K562 (cell line): Measurements from ENCODE around the gene OR10G7. TPM values are rescaled to one million over a fixed set of nuclear protein-coding genes. Genes with fewer than 3 reads are reported as not detected.

Experiments
- ATAC-seq: fragments of 200-7000 bp; cut with Tn5 transposase; 3 replicates; pipeline ENCODE4 v1.9.1; 2020; ENCODE audit warnings: moderate library complexity
- BruUV-seq: library from RNA; stranded (reverse); fragments of 400-500 nt; replicated peaks from 2 replicates; lab custom pipeline; 2021; lab: Mats Ljungman, UMichigan
- CTCF ChIA-PET: fragments of 300-600 bp; formaldehyde crosslinking; extraction: SDS; loops from one replicate; lab custom pipeline; 2021; ENCODE audit warnings: low intra/inter-chr PET ratio; lab: Yijun Ruan, JAX
- POLR2A ChIA-PET: fragments of 300-600, 350-650 bp; sonication (Branson Sonifier 250); formaldehyde crosslinking; extraction: SDS; loops from one replicate; lab custom pipeline; 2021; ENCODE audit warnings: antibody characterized with exemption, inconsistent platforms; lab: Yijun Ruan, JAX
- DNase-seq, 4 experiments: peaks; one replicate each; pipeline versions ENCODE4 v3.0.0 to v3.0.0-alpha.2; 2011 to 2018; ENCODE audit warnings: low spot score in 3 of 4, mixed read lengths in 3 of 4; ENCODE audit errors: extremely low read depth in 1 of 4
- FAIRE-seq: peaks from 2 replicates; lab custom pipeline; 2011; peaks lifted over from hg19 to GRCh38; lab: Jason Lieb, UNC
- H2AFZ ChIP-seq: 2 replicates; pipeline ENCODE4 v1.6.0; 2011; ENCODE audit warnings: low read depth, low read length, control low read depth, inconsistent platforms
- H3K27ac ChIP-seq: fragments of 200-600 bp; 3 replicates; pipeline ENCODE4 v1.8.0; 2011; ENCODE audit warnings: low read depth, mild to moderate bottlenecking, control low read depth, inconsistent platforms, low read length, moderate library complexity, mixed read lengths; ENCODE audit errors: extremely low read depth
- H3K27me3 ChIP-seq, 2 experiments: fragments of 300-600 bp in 1 of 2; 2 replicates in 1 of 2; 3 replicates in 1 of 2; pipeline versions ENCODE4 v1.6.0 to v1.8.0; 2011; ENCODE audit warnings: inconsistent platforms in 2 of 2, low read length in 2 of 2, mild to moderate bottlenecking in 1 of 2, mixed read lengths in 1 of 2, moderate library complexity in 1 of 2; ENCODE audit not compliant: control insufficient read depth in 2 of 2, insufficient read depth in 2 of 2
- H3K36me3 ChIP-seq: fragments of 300-600 bp; 3 replicates; pipeline ENCODE4 v1.8.0; 2011; ENCODE audit warnings: mild to moderate bottlenecking, low read length, inconsistent platforms; ENCODE audit not compliant: control insufficient read depth, insufficient read depth
- H3K4me1 ChIP-seq, 2 experiments: fragments of 200-600 bp in 1 of 2; replicated peaks in 1 of 2; 2 replicates in 1 of 2; 3 replicates in 1 of 2; pipeline versions ENCODE4 v1.5.1 to v1.8.0; 2011; ENCODE audit warnings: inconsistent platforms in 2 of 2, low read length in 2 of 2, mild to moderate bottlenecking in 1 of 2, mixed read lengths in 1 of 2, moderate library complexity in 1 of 2; ENCODE audit not compliant: control insufficient read depth in 2 of 2, insufficient read depth in 2 of 2
- H3K4me2 ChIP-seq: 2 replicates; pipeline ENCODE4 v1.6.1; 2011; ENCODE audit warnings: low read length, control low read depth, inconsistent platforms, mixed read lengths; ENCODE audit not compliant: insufficient read depth
- H3K4me3 ChIP-seq: fragments of 200-600 bp; sonication (generic), shearing (Covaris generic); 2 replicates; pipeline ENCODE4 v1.5.1; 2016; ENCODE audit warnings: control low read depth, inconsistent platforms
- H3K79me2 ChIP-seq: fragments of 200-600 bp; 3 replicates; pipeline ENCODE4 v1.8.0; 2011; ENCODE audit warnings: low read length, inconsistent platforms; ENCODE audit not compliant: control insufficient read depth, insufficient read depth
- H3K9ac ChIP-seq, 2 experiments: 2 replicates each; pipeline versions ENCODE4 v1.6.0 to v1.6.1; 2011; ENCODE audit warnings: low read depth in 2 of 2, low read length in 2 of 2, control low read depth in 1 of 2, inconsistent platforms in 1 of 2, mild to moderate bottlenecking in 1 of 2, mixed read lengths in 1 of 2; ENCODE audit not compliant: insufficient read depth in 1 of 2
- H3K9me1 ChIP-seq: one replicate; pipeline ENCODE4 v1.6.0; 2011; ENCODE audit warnings: inconsistent platforms, mild to moderate bottlenecking, low read length, moderate library complexity; ENCODE audit not compliant: control insufficient read depth, insufficient read depth
- H3K9me3 ChIP-seq: replicated peaks from 2 replicates; pipeline ENCODE4 v1.5.1; 2011; ENCODE audit warnings: low read depth, low read length, inconsistent platforms; ENCODE audit not compliant: control insufficient read depth, insufficient read depth
- H4K20me1 ChIP-seq: replicated peaks from 2 replicates; pipeline ENCODE4 v1.6.1; 2011; ENCODE audit warnings: low read length, inconsistent platforms, mixed read lengths; ENCODE audit not compliant: control insufficient read depth, insufficient read depth
- CBX3 ChIP-seq, 2 experiments: IDR thresholded peaks; 1 replicate in 1 of 2; 2 replicates in 1 of 2; pipeline ENCODE4 v1.6.1; 2012; ENCODE audit warnings: inconsistent platforms in 2 of 2, low read length in 2 of 2, borderline replicate concordance in 1 of 2, control low read depth in 1 of 2
- CC2D1A ChIP-seq: fragments of 450-650 bp; IDR thresholded peaks from 2 replicates; pipeline ENCODE4 v1.6.1; 2017; ENCODE audit warnings: mild to moderate bottlenecking
- CEBPB ChIP-seq: fragments of 450-650 bp; IDR thresholded peaks from 2 replicates; pipeline ENCODE4 v1.6.1; 2016; ENCODE audit warnings: missing genetic modification characterization, missing compliant biosample characterization
- CEBPG ChIP-seq, 3 experiments: fragments of 200-800 bp in 1 of 3; sonication (Bioruptor generic) in 1 of 3; sonication (generic) in 1 of 3; formaldehyde crosslinking in 1 of 3; IDR thresholded peaks in 2 of 3; conservative IDR thresholded peaks in 1 of 3; 2 replicates each; pipeline versions ENCODE4 v1.6.1 to v1.8.0; 2016 to 2022; ENCODE audit warnings: missing compliant biosample characterization in 2 of 3, missing genetic modification characterization in 2 of 3, mild to moderate bottlenecking in 1 of 3, missing genetic modification reagents in 1 of 3
- CREBBP ChIP-seq: IDR thresholded peaks from one replicate; pipeline ENCODE4 v1.6.1; 2012; ENCODE audit warnings: low read depth, mild to moderate bottlenecking, control low read depth, inconsistent platforms, low read length
- CTCF ChIP-seq, 3 experiments: IDR thresholded peaks in 2 of 3; conservative IDR thresholded peaks in 1 of 3; 2 replicates each; pipeline ENCODE4 v1.5.1; 2011 to 2012; ENCODE audit warnings: low read length in 3 of 3, mild to moderate bottlenecking in 3 of 3, control low read depth in 2 of 3, improper control_type of control experiment in 1 of 3, inconsistent platforms in 1 of 3, low read depth in 1 of 3, mixed read lengths in 1 of 3, moderate library complexity in 1 of 3; ENCODE audit not compliant: insufficient read depth in 2 of 3
- GATAD2B ChIP-seq: fragments of 450-650 bp; IDR thresholded peaks from 2 replicates; pipeline ENCODE4 v1.6.1; 2017; ENCODE audit warnings: mild to moderate bottlenecking, borderline replicate concordance
- KAT8 ChIP-seq: fragments of 450-650 bp; IDR thresholded peaks from 2 replicates; pipeline ENCODE4 v1.6.1; 2016; ENCODE audit warnings: low read depth, mild to moderate bottlenecking
- KLF16 ChIP-seq: IDR thresholded peaks from 2 replicates; pipeline ENCODE4 v1.6.1; 2016; ENCODE audit warnings: antibody characterized with exemption
- MAFG ChIP-seq: fragments of 450-650 bp; conservative IDR thresholded peaks from 2 replicates; pipeline ENCODE4 v1.6.1; 2016; ENCODE audit warnings: missing genetic modification characterization, missing compliant biosample characterization
- RFX1 ChIP-seq: fragments of 450-650 bp; IDR thresholded peaks from 2 replicates; pipeline ENCODE4 v1.6.1; 2016; ENCODE audit warnings: mild to moderate bottlenecking, moderate library complexity
- SMC3 ChIP-seq: conservative IDR thresholded peaks from 2 replicates; pipeline ENCODE4 v1.6.1; 2011; ENCODE audit warnings: low read depth, low read length, improper control_type of control experiment; ENCODE audit not compliant: insufficient read depth
- SPI1 ChIP-seq: IDR thresholded peaks from 2 replicates; pipeline ENCODE4 v1.6.1; 2011; ENCODE audit warnings: low read depth, low read length, control low read depth, borderline replicate concordance
- TAF1 ChIP-seq: IDR thresholded peaks from 2 replicates; pipeline ENCODE4 v1.6.1; 2011; ENCODE audit warnings: mild to moderate bottlenecking, low read length, moderate library complexity; ENCODE audit not compliant: insufficient read depth, control insufficient read depth, severe bottlenecking; ENCODE audit errors: extremely low read depth
- TCFL5 ChIP-seq: fragments of 250-450 bp; sonication (Bioruptor Pico); conservative IDR thresholded peaks from 2 replicates; pipeline ENCODE4 v1.6.1; 2021; ENCODE audit warnings: mild to moderate bottlenecking, moderate library complexity, matching md5 sums
- ZNF395 ChIP-seq: fragments of 200-800 bp; sonication (Bioruptor generic); IDR thresholded peaks from 2 replicates; pipeline ENCODE4 v1.6.1; 2017; ENCODE audit warnings: missing genetic modification characterization, missing compliant biosample characterization
- ZNF830 ChIP-seq: fragments of 250-450 bp; sonication (Bioruptor Pico); IDR thresholded peaks from 2 replicates; pipeline ENCODE4 v1.5.0; 2021; ENCODE audit warnings: mild to moderate bottlenecking
- WGBS: fragments of 100-300 bp; shearing (Covaris generic); methylation state at CpG from one replicate; pipeline ENCODE4 v1.1.6; 2016; ENCODE audit warnings: low coverage, mixed read lengths; ENCODE audit not compliant: insufficient coverage; ENCODE audit errors: missing lambda C conversion rate; 5-methylcytosine and 5-hydroxymethylcytosine counted together
- in situ Hi-C: fragments of 300-500 bp; cut with MboI; formaldehyde crosslinking; loops from 4 replicates; pipeline ENCODE4 v1.15.0; 2018; ENCODE audit warnings: inconsistent platforms, mixed read lengths
- intact Hi-C: fragments of 100-400 bp; cut with micrococcal nuclease; formaldehyde crosslinking; loops from 2 replicates; pipeline ENCODE4 v1.14.2; 2022
- polyA plus RNA-seq, 8 experiments: library from polyadenylated mRNA; depleted of rRNA in 4 of 8; stranded (reverse) in 5 of 8; unstranded in 3 of 8; fragments of >200 nt; fragmentation: Nextera tagmentation in 2 of 8; fragmentation: Illumina TruSeq in 1 of 8; extraction: Ambion mirVana in 2 of 8; extraction: Trizol in 1 of 8; gene quantifications; 2 replicates each; pipeline versions ENCODE4 v1.2.1 to v1.2.3, GENCODE V29; 2011 to 2014; ENCODE audit warnings: inconsistent platforms in 1 of 8, missing spikeins in 1 of 8
- total RNA-seq, 7 experiments: library from RNA; depleted of rRNA in 6 of 7; stranded (reverse); fragments of >200 nt in 6 of 7; fragmentation: Illumina TruSeq in 2 of 7; extraction: Trizol in 2 of 7; gene quantifications; 2 replicates each; pipeline versions ENCODE4 v1.2.1 to v1.2.3, GENCODE V29; 2011 to 2021; ENCODE audit warnings: low replicate concordance in 1 of 7

The OR10G7 gene
- total and polyA plus RNA-seq, 9 of the 15 experiments (the other 6 are each of a cell fraction or from before 2014, with no cell fraction given) = not detected

- H3K9ac ChIP-seq = no peak overlapping the region
- POLR2A ChIA-PET = interaction anchor here (0.9 to 1.8 kb wide), 3 partner anchors 9 to 140 kb away, joined by 3 to 5 read pairs (median 4); no protein-coding TSS in a partner anchor
- H3K9me3 ChIP-seq = no peaks in the 10 kb centered on the region
- H3K27me3 ChIP-seq = peaks cover 4 to 13% of the 10 kb centered on the region in 2 experiments; a peak in 4 of 5 replicates
- H4K20me1 ChIP-seq = no peaks in the 10 kb centered on the region
- intact Hi-C loops (loop anchor here (1.0 to 5.0 kb wide), 6 partner anchors 38 to 341 kb away; no protein-coding TSS in a partner anchor), in situ Hi-C loops (loop anchor here (5.0 to 25.0 kb wide), 4 partner anchors 121 to 791 kb away; partner anchors contain the start of gene ROBO3)
- H2AFZ ChIP-seq = peak overlapping the region; percentile 49; the same call in 1 of the 2 replicates
- H3K79me2 ChIP-seq = no peaks in the 10 kb centered on the region
- DNase-seq (peak; percentile 49 to 87 (median 54)), ATAC-seq (peak; percentile 28), FAIRE-seq (peak; percentile 92)
- 2% methylated on average over 8 of the region's 8 CpGs for WGBS
- no peak overlapping the region for H3K27ac ChIP-seq
- H3K4me3 ChIP-seq = no peak overlapping the region
- H3K36me3 ChIP-seq = no peaks in the 10 kb centered on the region
- peaks cover 11 to 17% of the 10 kb centered on the region in 2 experiments; a peak in 4 of 5 replicates for H3K4me1 ChIP-seq
- H3K9me1 ChIP-seq = no peaks in the 10 kb centered on the region
- CTCF ChIA-PET = interaction anchor here (0.6 to 1.7 kb wide), 9 partner anchors 32 to 766 kb away, joined by 3 to 8 read pairs (median 4); partner anchors contain the start of gene VWA5A
- no peak overlapping the region for H3K4me2 ChIP-seq
- no TSS peak for BruUV-seq
- TF ChIP-seq SMC3 (peak; percentile 76), ZNF395 (no peak), CBX3 (IDR thresholded peaks at IDR 0.05; ENCODE audit: borderline replicate concordance in 1 of 2, low read length in 2 of 2) (0 out of 3 replicates have a peak, but pooled peaks of 1 of the 2 experiments have one; percentile 30), CEBPB (peak; percentile 39), TCFL5 (0 out of 2 replicates have a peak, but pooled peaks have one; percentile 13), ZNF830 (no peak), KLF16 (0 out of 2 replicates have a peak, but pooled peaks have one; percentile 19), RFX1 (no peak), TAF1 (no peak), CC2D1A (0 out of 2 replicates have a peak, but pooled peaks have one; percentile 50), KAT8 (no peak), CREBBP (no peak), MAFG (tag) (0 out of 2 replicates have a peak, but pooled peaks have one; percentile 6), CTCF (IDR thresholded peaks at IDR 0.05 in 2 of 3, conservative IDR thresholded peaks at IDR 0.05 in 1 of 3; ENCODE audit: insufficient read depth in 2 of 3, low read depth in 1 of 3, low read length in 3 of 3) (peak; percentile 65 to 88 (median 80)), CEBPG (CRISPR knock-in tag; IDR thresholded peaks at IDR 0.05) (no peak), CEBPG (tag; conservative IDR thresholded peaks at IDR 0.05 in 1 of 2, IDR thresholded peaks at IDR 0.05 in 1 of 2) (peak; percentile 18 to 42; a peak in 1 of 4 replicates), GATAD2B (no peak), SPI1 (peak; percentile 61)
Measured at GRCh38 chr11:124070915-124071622, 29.9 kb upstream of the OR10G7 start.
